Measurements from ENCODE around the gene TEX2.

- TF ChIP-seq CTCF (conservative IDR thresholded peaks at IDR 0.05) (no peak), EZH2 (IDR thresholded peaks at IDR 0.05; ENCODE audit: low read depth) (no peak)
Observed at GRCh38 chr17:64275016-64275415, 12.0 kb upstream of the TEX2 start.

Measured in PC-9 (cell line).